ENCODE measurements around the gene THUMPD1. TPM values are rescaled to one million over a fixed set of nuclear protein-coding genes. Genes with fewer than 3 reads are reported as not detected.
"Not testable (repeated sequence)": the region's sequence is repeated elsewhere in the genome, so short reads cannot be mapped to it uniquely, and the experiment has no call there.

Gene THUMPD1
- total RNA-seq, 6 experiments from 2014 or later = 13.5 to 26.4 (median 16.5) TPM

- TF ChIP-seq CTCF (IDR thresholded peaks at IDR 0.05) (no peak), POLR2A (IDR thresholded peaks at IDR 0.05) (no peak)
Observed at GRCh38 chr16:20762404-20763123, 20.9 kb upstream of the THUMPD1 start.

GRCh38 chr16:20761175-20761574 lies 19.6 kb upstream of the THUMPD1 start:
- no peaks in the 10 kb centered on the region for H3K36me3 ChIP-seq
- H3K4me3 ChIP-seq = no peak overlapping the region
- no peaks in the 10 kb centered on the region for H3K27me3 ChIP-seq
- WGBS (ENCODE audit: insufficient coverage, low coverage, low lambda C conversion rate, missing lambda C conversion rate) = 89% methylated on average over 1 of the region's 1 CpG
- DNase-seq (no peak), ATAC-seq (no peak)
- peaks cover 0 to 6% (median 0%) of the 10 kb centered on the region in 4 donors for H3K4me1 ChIP-seq
- H3K27ac ChIP-seq = no peak overlapping the region
- H3K9me3 ChIP-seq = no peaks in the 10 kb centered on the region
- intact Hi-C loops (cut with DNase I) = no loop called here
- TF ChIP-seq POLR2A (IDR thresholded peaks at IDR 0.05) = no peak
- TF ChIP-seq CTCF (IDR thresholded peaks at IDR 0.05) = no peak

More at GRCh38 chr16:20762404-20763123, 20.9 kb upstream of the THUMPD1 start:
- intact Hi-C loops (cut with DNase I) = no loop called here
- no peaks in the 10 kb centered on the region for H3K9me3 ChIP-seq
- no peak overlapping the region for H3K4me3 ChIP-seq
- 94% methylated on average over 3 of the region's 3 CpGs for WGBS (ENCODE audit: insufficient coverage, low coverage, low lambda C conversion rate, missing lambda C conversion rate)
- no peaks in the 10 kb centered on the region for H3K27me3 ChIP-seq
- ATAC-seq (no peak), DNase-seq (no peak)
- no peaks in the 10 kb centered on the region for H3K36me3 ChIP-seq
- peaks cover 0 to 15% (median 3%) of the 10 kb centered on the region in 4 donors for H3K4me1 ChIP-seq
- H3K27ac ChIP-seq = no peak overlapping the region

- no peak for DNase-seq
Observed at GRCh38 chr16:20760346-20760745, 18.7 kb upstream of the THUMPD1 start.

GRCh38 chr16:20755799-20756198 lies 14.2 kb upstream of the THUMPD1 start:
- H3K9me3 ChIP-seq; intact Hi-C loops (cut with DNase I); ATAC-seq; H3K4me1 ChIP-seq; H3K4me3 ChIP-seq; H3K27ac ChIP-seq; H3K27me3 ChIP-seq; DNase-seq; H3K36me3 ChIP-seq: not testable (repeated sequence)
- WGBS (ENCODE audit: insufficient coverage, low coverage, low lambda C conversion rate, missing lambda C conversion rate) = no CpG with 5 or more reads among the region's 5 CpGs

More at GRCh38 chr16:20760346-20760745, 18.7 kb upstream of the THUMPD1 start:
- Histone ChIP-seq H3K36me3 (no peaks in the 10 kb centered on the region), H3K4me1 (peaks cover 0 to 6% (median 0%) of the 10 kb centered on the region in 4 donors), H3K27me3 (no peaks in the 10 kb centered on the region), H3K4me3 (no peak overlapping the region), H3K9me3 (no peaks in the 10 kb centered on the region), H3K27ac (no peak overlapping the region)
- TF ChIP-seq POLR2A (IDR thresholded peaks at IDR 0.05) (no peak), CTCF (IDR thresholded peaks at IDR 0.05) (no peak)
- intact Hi-C loops (cut with DNase I) = no loop called here
- 41% methylated on average over 2 of the region's 2 CpGs for WGBS (ENCODE audit: insufficient coverage, low coverage, low lambda C conversion rate, missing lambda C conversion rate)
- ATAC-seq = no peak

- H3K9me3 ChIP-seq = no peaks in the 10 kb centered on the region
- no peak overlapping the region for H3K4me3 ChIP-seq
- no peaks in the 10 kb centered on the region for H3K36me3 ChIP-seq
- intact Hi-C loops (cut with DNase I) = no loop called here
- H3K27ac ChIP-seq = no peak overlapping the region
- TF ChIP-seq POLR2A (IDR thresholded peaks at IDR 0.05) = no peak
- no peak for TF ChIP-seq CTCF (IDR thresholded peaks at IDR 0.05)
- no peaks in the 10 kb centered on the region for H3K27me3 ChIP-seq
- DNase-seq (no peak), ATAC-seq (no peak)
- WGBS (ENCODE audit: insufficient coverage, low coverage, low lambda C conversion rate, missing lambda C conversion rate) = 65% methylated on average over 1 of the region's 1 CpG
- H3K4me1 ChIP-seq = no peaks in the 10 kb centered on the region
Observed at GRCh38 chr16:20755238-20755637, 13.6 kb upstream of the THUMPD1 start.
